Sigmoid colon (tissue), 7 donors: ENCODE results near the gene RAB25. TPM values are rescaled to one million over a fixed set of nuclear protein-coding genes. Genes with fewer than 3 reads are reported as not detected.
A peak's percentile ranks its signal among the peaks of the same experiment; 100 is the strongest.

Source experiments
- DNase-seq: peaks from one replicate; pipeline ENCODE4 v3.0.0-alpha.2; 2019
- H3K27ac ChIP-seq, 4 donors: fragments of 200-600 bp; sonication (generic); one replicate each; pipeline ENCODE4 v1.5.1; 2016 to 2019; ENCODE audit warnings: mild to moderate bottlenecking in 1 of 4
- H3K27me3 ChIP-seq, 3 donors: fragments of 200-600 bp; sonication (generic); one replicate each; pipeline ENCODE4 v1.5.1; 2019; ENCODE audit warnings: mild to moderate bottlenecking in 1 of 3
- H3K36me3 ChIP-seq, 4 donors: fragments of 200-600 bp; sonication (generic); one replicate each; pipeline ENCODE4 v1.5.1; 2016 to 2019
- H3K4me1 ChIP-seq, 4 donors: fragments of 200-600 bp; sonication (generic); one replicate each; pipeline ENCODE4 v1.5.1; 2017 to 2019
- H3K4me3 ChIP-seq, 4 donors: fragments of 200-600 bp; sonication (generic); one replicate each; pipeline ENCODE4 v1.5.1; 2017 to 2019; ENCODE audit warnings: mild to moderate bottlenecking in 2 of 4, moderate library complexity in 1 of 4
- H3K9me3 ChIP-seq, 4 donors: fragments of 200-600 bp in 3 of 4; sonication (generic) in 3 of 4; one replicate each; pipeline versions ENCODE4 v1.5.1 to v1.6.1; 2013 to 2019
- CTCF ChIP-seq, 4 experiments: fragments of 450-650 bp in 3 of 4; fragments of 200-600 bp in 1 of 4; IDR thresholded peaks; one replicate each; pipeline ENCODE4 v1.5.1; 2016 to 2019; ENCODE audit warnings: antibody characterized with exemption in 4 of 4, mild to moderate bottlenecking in 3 of 4, moderate library complexity in 2 of 4
- EP300 ChIP-seq, 4 donors: sonication (generic); formaldehyde crosslinking; IDR thresholded peaks; one replicate each; pipeline ENCODE4 v1.6.1; 2017; ENCODE audit warnings: antibody characterized with exemption in 4 of 4
- POLR2A ChIP-seq, 2 donors: fragments of 450-650 bp; IDR thresholded peaks; one replicate each; pipeline ENCODE4 v1.6.1; 2016; ENCODE audit warnings: antibody characterized with exemption in 2 of 2, mild to moderate bottlenecking in 2 of 2, moderate library complexity in 2 of 2
- POLR2AphosphoS5 ChIP-seq, 4 donors: sonication (generic); formaldehyde crosslinking; IDR thresholded peaks; one replicate each; pipeline ENCODE4 v1.6.1; 2017; ENCODE audit warnings: antibody characterized with exemption in 4 of 4
- WGBS, 2 donors: extraction: QIAGEN DNeasy Blood & Tissue Kit; methylation state at CpG; one replicate each; pipeline ENCODE4 v1.1.7; 2013; 5-methylcytosine and 5-hydroxymethylcytosine counted together
- intact Hi-C: fragments of 100-400 bp; cut with DNase I; formaldehyde crosslinking; loops from one replicate; pipeline ENCODE4 v1.15.1; 2023
- polyA plus RNA-seq, 3 donors: library from polyadenylated mRNA; stranded (reverse); fragments of 200-250 nt; gene quantifications; one replicate each; pipeline ENCODE4 v1.2.3, GENCODE V29; 2013
- total RNA-seq, 4 donors: library from RNA; depleted of rRNA; stranded (reverse); fragments of >200 nt; gene quantifications; one replicate each; pipeline ENCODE4 v1.1.0, GENCODE V29; 2016
- donor health status: healthy with polysubstance abuse.
- donor health status: Bipolar disorder and iron deficiency.
- donor health status: healthy.

Gene RAB25
- total and polyA plus RNA-seq, 7 donors: 187 to 237 (median 201) TPM; not detected in 4

- intact Hi-C loops: no loop called here
- H3K9me3 ChIP-seq: no peaks in the 10 kb centered on the region
- no peak for TF ChIP-seq EP300 (IDR thresholded peaks at IDR 0.05)
- no peak for TF ChIP-seq POLR2AphosphoS5 (IDR thresholded peaks at IDR 0.05)
- TF ChIP-seq CTCF (IDR thresholded peaks at IDR 0.05): no peak
- no peak for TF ChIP-seq POLR2A (IDR thresholded peaks at IDR 0.05)
- WGBS, 2 donors: 30 to 68% methylated on average over 4 of the region's 4 CpGs
- no peak overlapping the region for H3K27ac ChIP-seq
- H3K4me3 ChIP-seq: no peak overlapping the region
- H3K27me3 ChIP-seq: no peaks in the 10 kb centered on the region
- peaks cover 0 to 42% (median 29%) of the 10 kb centered on the region in 4 donors for H3K4me1 ChIP-seq
- H3K36me3 ChIP-seq: no peaks in the 10 kb centered on the region
- no peak for DNase-seq
Measured at GRCh38 chr1:156080863-156081179, 19.9 kb downstream of the RAB25 start.

- Histone ChIP-seq H3K27me3 (no peaks in the 10 kb centered on the region), H3K27ac (no peak overlapping the region), H3K4me3 (peak overlapping the region; percentile 63 to 98 (median 86)), H3K9me3 (no peaks in the 10 kb centered on the region), H3K36me3 (no peaks in the 10 kb centered on the region), H3K4me1 (peaks cover 0 to 42% (median 26%) of the 10 kb centered on the region in 4 donors)
- TF ChIP-seq POLR2AphosphoS5 (IDR thresholded peaks at IDR 0.05) (no peak), EP300 (IDR thresholded peaks at IDR 0.05) (no peak), POLR2A (IDR thresholded peaks at IDR 0.05) (no peak), CTCF (IDR thresholded peaks at IDR 0.05) (no peak)
- intact Hi-C loops: no loop called here
- no peak for DNase-seq
- 3 to 5% methylated on average over 60 to 61 of the region's 61 CpGs for WGBS, 2 donors
Measured at GRCh38 chr1:156081180-156081916, 20.4 kb downstream of the RAB25 start.

- 1% methylated on average over 10 of the region's 10 CpGs for WGBS, 2 donors
- no peak for DNase-seq
- Histone ChIP-seq H3K9me3 (no peaks in the 10 kb centered on the region), H3K27me3 (no peaks in the 10 kb centered on the region), H3K36me3 (no peaks in the 10 kb centered on the region), H3K27ac (peak overlapping the region in 1 of 4 donors; percentile 81), H3K4me1 (peaks cover 0 to 43% (median 25%) of the 10 kb centered on the region in 4 donors), H3K4me3 (peak overlapping the region; percentile 63 to 98 (median 86))
- intact Hi-C loops: loop anchor here (2.0 kb wide), 1 partner anchor 27 kb away; the partner anchor contains the start of gene LAMTOR2
- no peak for TF ChIP-seq POLR2A (IDR thresholded peaks at IDR 0.05)
- no peak for TF ChIP-seq CTCF (IDR thresholded peaks at IDR 0.05)
- TF ChIP-seq POLR2AphosphoS5 (IDR thresholded peaks at IDR 0.05): no peak
- no peak for TF ChIP-seq EP300 (IDR thresholded peaks at IDR 0.05)
Measured at GRCh38 chr1:156081917-156082308, 21.0 kb downstream of the RAB25 start.

GRCh38 chr1:156082309-156083091 lies 21.5 kb downstream of the RAB25 start, which contains the start of gene MEX3A:
MEX3A (minus strand) TSS chr1:156082465; CDS start chr1:156081998, 467 bp downstream.
- peaks cover 0 to 38% (median 25%) of the 10 kb centered on the region in 4 donors for H3K4me1 ChIP-seq
- no peak for TF ChIP-seq CTCF (IDR thresholded peaks at IDR 0.05)
- TF ChIP-seq POLR2AphosphoS5 (IDR thresholded peaks at IDR 0.05): peak in 2 of 4 donors; percentile 35 to 43
- intact Hi-C loops: loop anchor here (2.0 kb wide), 1 partner anchor 28 kb away; the partner anchor contains the start of gene LAMTOR2
- H3K9me3 ChIP-seq: no peaks in the 10 kb centered on the region
- peak within 1 kb of the TSS; percentile 68 to 81 (median 74) for H3K27ac ChIP-seq
- no peaks in the 10 kb centered on the region for H3K27me3 ChIP-seq
- peak within 1 kb of the TSS; percentile 63 to 98 (median 86) for H3K4me3 ChIP-seq
- H3K36me3 ChIP-seq: no peaks in the 10 kb centered on the region
- DNase-seq: peak; percentile 88
- WGBS, 2 donors: 1% methylated on average over 61 to 62 of the region's 62 CpGs
